Stimulated activated CD4-positive, alpha-beta T cell treated with anti-CD3 and anti-CD28 coated beads, Interleukin-4, amount 100 ng/mL, for 1 hour (primary cell): ENCODE data around the gene FAF1.
"Not testable (repeated sequence)": the region's sequence is repeated elsewhere in the genome, so short reads cannot be mapped to it uniquely, and the experiment has no call there.

Experiments used
- DNase-seq: peaks from one replicate; pipeline ENCODE4 v3.0.0-alpha.2; 2020

Gene FAF1

GRCh38 chr1:50750021-50750619, 209.9 kb downstream of the FAF1 start:
- DNase-seq, result no peak

GRCh38 chr1:50747394-50747793, 212.7 kb downstream of the FAF1 start:
- no peak for DNase-seq

GRCh38 chr1:50742523-50742922, 217.5 kb downstream of the FAF1 start:
- DNase-seq, result no peak

GRCh38 chr1:50739125-50739524, 220.9 kb downstream of the FAF1 start:
- DNase-seq, result no peak

GRCh38 chr1:50735443-50735842, 224.6 kb downstream of the FAF1 start:
- no peak for DNase-seq

- DNase-seq, result not testable (repeated sequence)
These were observed 232.5 kb downstream of the FAF1 start for GRCh38 chr1:50727578-50727977.

GRCh38 chr1:50724626-50725286, 235.3 kb downstream of the FAF1 start:
- DNase-seq, result no peak

GRCh38 chr1:50720457-50721053, 239.5 kb downstream of the FAF1 start:
- no peak for DNase-seq

GRCh38 chr1:50719126-50719525, 240.9 kb downstream of the FAF1 start:
- DNase-seq, result no peak

GRCh38 chr1:50717327-50717726, 242.7 kb downstream of the FAF1 start:
- no peak for DNase-seq

- DNase-seq, result not testable (repeated sequence)
These were observed 243.6 kb downstream of the FAF1 start for GRCh38 chr1:50716455-50716854.

GRCh38 chr1:50710099-50710498, 250.0 kb downstream of the FAF1 start:
- DNase-seq, result no peak

GRCh38 chr1:50707824-50708223, 252.2 kb downstream of the FAF1 start:
- no peak for DNase-seq

- no peak for DNase-seq
These were observed 254.4 kb downstream of the FAF1 start for GRCh38 chr1:50705699-50706098.

GRCh38 chr1:50705041-50705440, 255.0 kb downstream of the FAF1 start:
- no peak for DNase-seq

- DNase-seq, result no peak
These were observed 255.9 kb downstream of the FAF1 start for GRCh38 chr1:50704126-50704525.

- DNase-seq, result no peak
These were observed 256.8 kb downstream of the FAF1 start for GRCh38 chr1:50703240-50703639.

GRCh38 chr1:50702395-50702794, 257.7 kb downstream of the FAF1 start:
- no peak for DNase-seq

- no peak for DNase-seq
These were observed 258.3 kb downstream of the FAF1 start for GRCh38 chr1:50701706-50702317.

GRCh38 chr1:50700621-50701020, 259.4 kb downstream of the FAF1 start:
- DNase-seq, result no peak

GRCh38 chr1:50700214-50700613, 259.9 kb downstream of the FAF1 start:
- no peak for DNase-seq

- DNase-seq, result no peak
These were observed 260.3 kb downstream of the FAF1 start for GRCh38 chr1:50699795-50700194.

GRCh38 chr1:50697440-50698421, 262.3 kb downstream of the FAF1 start:
- DNase-seq, result no peak
